ENCODE results near the gene LEF1. TPM values are rescaled to one million over a fixed set of nuclear protein-coding genes. Genes with fewer than 3 reads are reported as not detected.

LEF1 gene
- total and polyA plus RNA-seq, 2 of the 8 experiments (the other 6 are each of a cell fraction or from before 2014, with no cell fraction given), result 2.6 to 5.2 TPM

DNA sequence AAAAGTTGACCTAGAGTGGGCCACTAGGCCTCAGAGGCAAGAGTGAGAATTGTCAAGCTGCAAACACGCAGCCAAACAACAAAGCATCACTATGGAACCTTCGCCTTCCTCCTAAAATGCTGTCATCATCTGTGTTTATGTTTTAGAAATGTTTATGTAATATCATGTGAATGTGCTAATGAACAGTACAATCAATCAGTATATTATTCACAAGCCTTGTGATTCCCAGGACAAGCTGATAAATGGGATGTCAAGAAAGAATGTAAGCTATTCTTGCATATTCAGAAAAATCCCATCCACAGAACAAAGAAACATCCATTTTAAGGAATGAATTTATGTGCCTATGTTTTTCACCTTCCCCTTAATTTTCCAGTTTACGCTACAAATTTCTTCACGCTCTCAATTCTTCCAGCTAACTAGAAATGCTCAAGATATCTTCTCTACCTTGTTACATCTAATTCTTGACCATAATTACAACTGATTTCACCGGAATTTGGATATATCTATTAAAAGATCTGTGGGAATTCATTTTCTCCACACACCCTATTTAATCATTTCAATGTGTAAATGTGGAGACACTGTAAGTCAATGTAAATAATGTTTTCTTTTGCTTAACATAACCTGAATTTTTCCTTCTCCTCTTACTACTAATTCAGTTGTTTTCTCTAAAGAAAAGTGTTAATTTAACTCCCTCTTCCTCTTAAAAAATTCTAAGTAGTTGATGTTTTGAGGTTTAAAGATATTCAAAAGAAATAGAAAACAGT lies 65.5 kb downstream of the LEF1 start (continued):
- TF ChIP-seq SRF (IDR thresholded peaks at IDR 0.05; ENCODE audit: low read depth, low read length), result no peak
- TF ChIP-seq SP2 (IDR thresholded peaks at IDR 0.05; ENCODE audit: low read length), result no peak
- TF ChIP-seq EGR1 (IDR thresholded peaks at IDR 0.05; ENCODE audit: borderline replicate concordance, low read depth, low read length), result no peak
- no peak for TF ChIP-seq POLR2AphosphoS5 (IDR thresholded peaks at IDR 0.05; ENCODE audit: low read depth, low read length)

Measured in H1 (cell line).